GM21515 (cell line): Measurements from ENCODE around the gene FEM1C.
A peak's percentile ranks its signal among the peaks of the same experiment; 100 is the strongest.

ENCODE experiments used
- ATAC-seq: cut with Tn5 transposase; IDR thresholded peaks from one replicate; pipeline ENCODE4 v1.9.1; 2021; ENCODE audit not compliant: unreplicated experiment

The FEM1C gene

GRCh38 chr5:115558388-115558956, 13.9 kb upstream of the FEM1C start:
- no peak for ATAC-seq

GRCh38 chr5:115557667-115558387, 13.3 kb upstream of the FEM1C start:
- ATAC-seq: no peak

- ATAC-seq: no peak
Measured at GRCh38 chr5:115556276-115556675, 11.7 kb upstream of the FEM1C start.

- ATAC-seq: no peak
Measured at GRCh38 chr5:115555084-115555633, 10.6 kb upstream of the FEM1C start.

GRCh38 chr5:115553082-115553481, 8.5 kb upstream of the FEM1C start:
- ATAC-seq: no peak

GRCh38 chr5:115551415-115551814, 6.8 kb upstream of the FEM1C start:
- ATAC-seq: no peak

- ATAC-seq: no peak
Measured at GRCh38 chr5:115549154-115549553, 4.6 kb upstream of the FEM1C start.

GRCh38 chr5:115548683-115549082, 4.1 kb upstream of the FEM1C start:
- no peak for ATAC-seq

- ATAC-seq: no peak
Measured at GRCh38 chr5:115545351-115545882, 842 bp upstream of the FEM1C start.

- peak; percentile 6 for ATAC-seq
Measured at GRCh38 chr5:115544043-115544435, 536 bp downstream of the FEM1C start.

- ATAC-seq: peak; percentile 46
Measured at GRCh38 chr5:115543365-115544042, 1.1 kb downstream of the FEM1C start.

GRCh38 chr5:115542651-115543364, 1.8 kb downstream of the FEM1C start:
- no peak for ATAC-seq

- no peak for ATAC-seq
Measured at GRCh38 chr5:115542086-115542485, 2.5 kb downstream of the FEM1C start.

- no peak for ATAC-seq
Measured at GRCh38 chr5:115541611-115542010, 3.0 kb downstream of the FEM1C start.

- ATAC-seq: no peak
Measured at GRCh38 chr5:115535479-115536035, 9.0 kb downstream of the FEM1C start.

- ATAC-seq: no peak
Measured at GRCh38 chr5:115532517-115532916, 12.1 kb downstream of the FEM1C start.

- ATAC-seq: no peak
Measured at GRCh38 chr5:115531787-115532367, 12.7 kb downstream of the FEM1C start.

- no peak for ATAC-seq
Measured at GRCh38 chr5:115531380-115531779, 13.2 kb downstream of the FEM1C start.

GRCh38 chr5:115530426-115530825, 14.1 kb downstream of the FEM1C start:
- ATAC-seq: no peak

GRCh38 chr5:115526604-115527003, 18.0 kb downstream of the FEM1C start:
- no peak for ATAC-seq
